HuH-7 (cell line): ENCODE results near the gene HOXA10.

Experiments
- DNase-seq: peaks from one replicate; pipeline ENCODE4 v3.0.0; 2011; ENCODE audit warnings: low spot score

Gene HOXA10

GRCh38 chr7:27128776-27129728 is 45.1 kb downstream of the HOXA10 start:
- DNase-seq, result no peak

GRCh38 chr7:27128034-27128433 is 46.1 kb downstream of the HOXA10 start:
- DNase-seq, result no peak

GRCh38 chr7:27126596-27127327 is 47.4 kb downstream of the HOXA10 start:
- DNase-seq, result no peak

GRCh38 chr7:27125986-27126394 is 48.1 kb downstream of the HOXA10 start:
- no peak for DNase-seq

GRCh38 chr7:27124902-27125689 is 49.0 kb downstream of the HOXA10 start:
- no peak for DNase-seq

- DNase-seq, result no peak
These were observed 49.8 kb downstream of the HOXA10 start for GRCh38 chr7:27124096-27124901.

GRCh38 chr7:27123477-27124053 is 50.6 kb downstream of the HOXA10 start:
- no peak for DNase-seq

GRCh38 chr7:27123007-27123476 is 51.1 kb downstream of the HOXA10 start:
- no peak for DNase-seq

GRCh38 chr7:27122077-27122910 is 51.8 kb downstream of the HOXA10 start:
- peak; percentile 73 for DNase-seq

GRCh38 chr7:27121684-27122076 is 52.4 kb downstream of the HOXA10 start:
- no peak for DNase-seq
